GM18505 (cell line): ENCODE measurements around the gene DRC3.
"Not testable (repeated sequence)": the region's sequence is repeated elsewhere in the genome, so short reads cannot be mapped to it uniquely, and the experiment has no call there.

ENCODE experiments used
- ATAC-seq: cut with Tn5 transposase; IDR thresholded peaks from one replicate; pipeline ENCODE4 v1.9.1; 2021; ENCODE audit not compliant: unreplicated experiment
- POLR2A ChIP-seq: IDR thresholded peaks from 4 replicates; pipeline ENCODE4 v1.6.1; 2011; ENCODE audit warnings: borderline replicate concordance; ENCODE audit not compliant: insufficient read depth, insufficient read length; ENCODE audit errors: extremely low read depth

The DRC3 gene

GRCh38 chr17:17947309-17947708 is 25.4 kb upstream of the DRC3 start:
- ATAC-seq: no peak

DNA sequence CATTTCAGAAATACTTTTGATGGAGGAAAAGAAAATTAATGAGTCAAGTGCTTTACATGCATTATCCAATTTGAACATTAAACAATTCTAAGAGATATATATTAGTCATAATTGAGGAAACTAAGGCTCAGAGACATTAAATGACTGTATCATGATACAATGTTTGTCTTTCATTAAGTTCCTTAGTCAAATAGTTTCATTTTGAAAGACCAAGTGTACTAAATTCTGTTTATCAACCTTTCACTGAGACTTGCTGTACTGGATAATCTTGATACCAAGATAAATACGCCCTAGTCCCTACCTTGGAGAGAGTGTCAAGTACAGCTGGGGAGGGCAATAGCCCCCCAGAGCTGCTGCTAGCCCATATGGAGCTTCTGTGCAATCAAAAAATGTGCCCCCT is 24.7 kb upstream of the DRC3 start:
- TF ChIP-seq POLR2A: no peak
- ATAC-seq: no peak

More at GRCh38 chr17:17947309-17947708, 25.4 kb upstream of the DRC3 start:
- no peak for TF ChIP-seq POLR2A

- no peak for ATAC-seq
- TF ChIP-seq POLR2A: no peak
Measured at GRCh38 chr17:17950347-17950746, 22.3 kb upstream of the DRC3 start.

GRCh38 chr17:17950806-17951205 is 21.9 kb upstream of the DRC3 start:
- no peak for ATAC-seq
- no peak for TF ChIP-seq POLR2A

GRCh38 chr17:17951524-17951923 is 21.1 kb upstream of the DRC3 start:
- TF ChIP-seq POLR2A: no peak
- no peak for ATAC-seq

GRCh38 chr17:17952691-17953090 is 20.0 kb upstream of the DRC3 start:
- no peak for ATAC-seq
- no peak for TF ChIP-seq POLR2A

DNA sequence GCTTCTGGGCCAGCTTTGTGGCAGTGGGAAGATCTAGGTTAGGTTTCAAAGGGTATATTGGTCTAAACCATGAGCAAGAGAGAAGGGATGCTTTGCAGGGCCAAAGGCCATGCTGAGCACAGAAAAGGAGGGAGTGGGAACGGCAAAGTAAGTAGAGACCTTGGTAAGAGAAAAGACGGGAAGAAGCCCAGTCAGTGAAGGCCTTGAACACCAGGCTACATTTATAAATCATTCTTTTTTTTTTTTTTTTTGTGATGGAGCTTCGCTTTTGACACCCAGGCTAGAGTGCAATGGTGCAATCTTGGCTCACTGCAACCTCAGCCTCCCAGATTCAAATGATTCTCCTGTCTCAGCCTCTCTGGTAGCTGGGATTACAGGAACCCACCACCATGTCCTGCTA is 18.6 kb upstream of the DRC3 start:
- no peak for ATAC-seq
- no peak for TF ChIP-seq POLR2A

- ATAC-seq: not testable (repeated sequence)
Measured at GRCh38 chr17:17955790-17956341, 16.8 kb upstream of the DRC3 start.

- TF ChIP-seq POLR2A: no peak
- no peak for ATAC-seq
Measured at GRCh38 chr17:17957584-17957916, 15.1 kb upstream of the DRC3 start.

- no peak for TF ChIP-seq POLR2A
- no peak for ATAC-seq
Measured at GRCh38 chr17:17958982-17959381, 13.7 kb upstream of the DRC3 start.

GRCh38 chr17:17959520-17960361 is 12.9 kb upstream of the DRC3 start:
- no peak for TF ChIP-seq POLR2A
- ATAC-seq: no peak

- TF ChIP-seq POLR2A: no peak
- no peak for ATAC-seq
Measured at GRCh38 chr17:17960500-17961030, 12.1 kb upstream of the DRC3 start.

DNA sequence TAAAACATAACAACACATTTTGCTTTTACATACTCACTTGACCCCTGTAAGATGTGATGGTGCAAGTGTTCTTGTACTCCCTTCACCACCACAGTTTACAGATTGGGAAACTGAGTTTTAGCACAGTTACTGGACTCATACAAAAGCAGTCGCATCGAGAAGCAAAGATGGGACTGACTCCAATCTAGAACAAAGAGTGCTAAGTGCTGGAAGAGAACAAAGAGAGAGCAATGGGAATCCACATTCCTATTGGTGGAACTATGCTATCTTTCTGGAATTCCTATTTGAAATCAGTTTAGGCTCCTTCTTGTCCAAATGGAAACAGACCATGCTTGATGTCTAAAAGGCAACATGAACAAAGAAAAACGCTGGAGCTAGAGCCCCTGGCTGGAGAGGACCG is 9.6 kb upstream of the DRC3 start:
- no peak for TF ChIP-seq POLR2A
- ATAC-seq: no peak

DNA sequence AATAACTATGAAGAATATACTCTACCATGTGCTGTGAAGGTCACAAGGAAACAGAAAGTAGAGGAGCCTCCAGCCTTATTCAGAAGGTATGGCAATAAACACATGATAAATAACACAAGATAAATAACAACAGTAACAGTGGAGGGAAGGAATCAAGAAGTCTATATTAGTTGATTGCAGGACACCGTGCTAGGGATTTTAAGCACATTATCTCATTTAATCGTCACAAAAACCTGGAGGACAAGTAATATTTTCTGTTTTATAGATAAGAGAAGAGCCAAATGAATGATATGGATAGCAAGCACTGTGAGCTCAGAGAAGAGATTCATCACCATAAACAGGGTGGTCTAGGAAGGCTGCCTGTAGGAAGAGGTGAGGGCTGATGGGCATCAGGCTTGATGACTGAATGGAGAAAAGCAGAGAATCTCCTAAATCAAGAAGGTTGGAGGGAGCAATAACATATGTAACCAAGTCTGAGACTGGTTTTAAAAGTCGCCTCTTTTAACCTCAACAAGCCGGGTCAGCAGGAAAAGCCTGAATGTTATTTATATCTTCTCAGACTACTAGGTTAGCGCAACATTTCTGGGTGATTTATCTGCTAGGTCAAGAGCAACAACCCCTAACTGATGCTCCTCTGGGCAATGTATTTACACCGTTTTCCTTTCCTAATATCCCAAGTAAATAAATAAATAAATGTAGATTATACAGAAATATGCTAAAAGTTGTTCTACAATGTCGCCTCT is 8.8 kb upstream of the DRC3 start:
- no peak for ATAC-seq
- TF ChIP-seq POLR2A: no peak
